Measurements from ENCODE around the gene TMEM42. TPM values are rescaled to one million over a fixed set of nuclear protein-coding genes. Genes with fewer than 3 reads are reported as not detected.

TMEM42 gene
- total RNA-seq, 1 experiment from 2014 or later, result 11.8 TPM

DNA sequence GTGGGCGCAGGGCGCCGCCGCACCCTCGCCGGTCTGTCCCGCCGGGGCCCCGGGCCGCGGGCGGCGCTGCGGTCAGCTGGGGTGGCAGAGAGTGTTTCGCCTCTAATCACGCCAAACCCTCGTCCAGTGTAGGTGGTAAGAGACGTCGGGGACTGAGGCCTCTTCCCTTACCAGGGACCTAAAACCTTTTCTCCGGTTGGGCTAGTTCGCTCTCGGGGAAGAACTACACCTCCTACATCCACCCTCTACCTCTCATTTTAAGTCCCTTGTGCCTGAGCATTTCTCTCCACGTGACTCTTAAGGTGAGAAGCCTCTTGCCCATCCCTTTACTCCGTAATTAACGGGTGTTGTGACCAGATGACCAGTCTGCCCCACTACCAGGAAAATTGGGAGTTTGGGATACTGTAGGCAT is 520 bp downstream of the TMEM42 start:
- Mint-ChIP-seq H3K27ac (peak overlapping the region; percentile 52 to 86 (median 77); a peak in 4 of 7 replicates), H3K4me3 (peak overlapping the region; percentile 83 to 91), H3K4me1 (peaks cover 8% of the 10 kb centered on the region in 2 experiments), H3K9me3 (no peaks in the 10 kb centered on the region), H3K36me3 (ENCODE audit: insufficient read depth in 1 of 3, low read depth in 3 of 3) (peaks cover 10 to 18% (median 17%) of the 10 kb centered on the region in 3 experiments; a peak in 6 of 7 replicates), H3K27me3 (ENCODE audit: low read depth) (no peaks in the 10 kb centered on the region)
- peak overlapping the region; percentile 85 for H3K4me2 ChIP-seq (ENCODE audit: insufficient read depth, insufficient read length, low read length)
- H3K23me2 ChIP-seq (ENCODE audit: insufficient read length, low read depth, low read length, poor library complexity, severe bottlenecking), result peaks cover 6% of the 10 kb centered on the region
- H3K14ac ChIP-seq (ENCODE audit: insufficient read depth, low read length), result no peak overlapping the region
- H3K9ac ChIP-seq (ENCODE audit: extremely low read depth, insufficient read length, low read length), result peak overlapping the region; percentile 23
- no peak overlapping the region for H2BK15ac ChIP-seq (ENCODE audit: low read depth, low read length)
- no peak overlapping the region for H2BK120ac ChIP-seq (ENCODE audit: low read depth, low read length, poor library complexity, severe bottlenecking)
- H3K56ac ChIP-seq (ENCODE audit: insufficient read length, low read depth, low read length), result no peak overlapping the region
- no peak overlapping the region for H2BK5ac ChIP-seq (ENCODE audit: insufficient read length, low read length)
- H3K4ac ChIP-seq (ENCODE audit: low read depth, low read length), result no peak overlapping the region
- DNase-seq, result no peak
- no peak overlapping the region for H2AK5ac ChIP-seq (ENCODE audit: insufficient read length, low read length)
- no peak overlapping the region for H3K23ac ChIP-seq (ENCODE audit: insufficient read length, low read depth, low read length)
- no peak overlapping the region for H2BK12ac ChIP-seq (ENCODE audit: insufficient read length, low read depth, low read length)
- H4K91ac ChIP-seq (ENCODE audit: insufficient read length, low read depth, low read length), result no peak overlapping the region
- no peak overlapping the region for H2BK20ac ChIP-seq (ENCODE audit: low read depth, low read length, poor library complexity, severe bottlenecking)
- H2AFZ ChIP-seq (ENCODE audit: low read length), result no peak overlapping the region
- H4K5ac ChIP-seq (ENCODE audit: insufficient read length, low read depth, low read length), result no peak overlapping the region
- H3K18ac ChIP-seq (ENCODE audit: insufficient read length, low read depth, low read length), result no peak overlapping the region
- no CpG with 5 or more reads among the region's 25 CpGs for WGBS (ENCODE audit: extremely low coverage, insufficient read length, low lambda C conversion rate)
- no peaks in the 10 kb centered on the region for H3K27me3 ChIP-seq (ENCODE audit: insufficient read depth, low read length)
- H3K4me1 ChIP-seq (ENCODE audit: insufficient read depth, low read length), result 0 out of 2 replicates have a peak, but pooled peaks cover 2% of the 10 kb centered on the region
- H4K8ac ChIP-seq (replicated peaks; ENCODE audit: insufficient read length, low read depth, low read length), result no peak overlapping the region
- no peaks in the 10 kb centered on the region for H3K79me2 ChIP-seq (ENCODE audit: insufficient read depth, low read length)
- no peaks in the 10 kb centered on the region for H3K79me1 ChIP-seq (ENCODE audit: insufficient read depth, low read depth, low read length, poor library complexity, severe bottlenecking)
- H4K20me1 ChIP-seq (ENCODE audit: control insufficient read depth, insufficient read depth, insufficient read length), result no peaks in the 10 kb centered on the region
- TF ChIP-seq, protein P1, sequence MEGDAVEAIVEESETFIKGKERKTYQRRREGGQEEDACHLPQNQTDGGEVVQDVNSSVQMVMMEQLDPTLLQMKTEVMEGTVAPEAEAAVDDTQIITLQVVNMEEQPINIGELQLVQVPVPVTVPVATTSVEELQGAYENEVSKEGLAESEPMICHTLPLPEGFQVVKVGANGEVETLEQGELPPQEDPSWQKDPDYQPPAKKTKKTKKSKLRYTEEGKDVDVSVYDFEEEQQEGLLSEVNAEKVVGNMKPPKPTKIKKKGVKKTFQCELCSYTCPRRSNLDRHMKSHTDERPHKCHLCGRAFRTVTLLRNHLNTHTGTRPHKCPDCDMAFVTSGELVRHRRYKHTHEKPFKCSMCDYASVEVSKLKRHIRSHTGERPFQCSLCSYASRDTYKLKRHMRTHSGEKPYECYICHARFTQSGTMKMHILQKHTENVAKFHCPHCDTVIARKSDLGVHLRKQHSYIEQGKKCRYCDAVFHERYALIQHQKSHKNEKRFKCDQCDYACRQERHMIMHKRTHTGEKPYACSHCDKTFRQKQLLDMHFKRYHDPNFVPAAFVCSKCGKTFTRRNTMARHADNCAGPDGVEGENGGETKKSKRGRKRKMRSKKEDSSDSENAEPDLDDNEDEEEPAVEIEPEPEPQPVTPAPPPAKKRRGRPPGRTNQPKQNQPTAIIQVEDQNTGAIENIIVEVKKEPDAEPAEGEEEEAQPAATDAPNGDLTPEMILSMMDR (conservative IDR thresholded peaks at IDR 0.05), result no peak
- H3K27ac ChIP-seq (ENCODE audit: insufficient read length, low read depth, low read length), result no peak overlapping the region
- no peak overlapping the region for H3T11ph ChIP-seq (ENCODE audit: low read length)
- no peaks in the 10 kb centered on the region for H3K9me3 ChIP-seq (ENCODE audit: control insufficient read depth, low read depth, low read length)
